ENCODE data around the gene SNX13.
"Not testable (repeated sequence)": the region's sequence is repeated elsewhere in the genome, so short reads cannot be mapped to it uniquely, and the experiment has no call there.

DNA sequence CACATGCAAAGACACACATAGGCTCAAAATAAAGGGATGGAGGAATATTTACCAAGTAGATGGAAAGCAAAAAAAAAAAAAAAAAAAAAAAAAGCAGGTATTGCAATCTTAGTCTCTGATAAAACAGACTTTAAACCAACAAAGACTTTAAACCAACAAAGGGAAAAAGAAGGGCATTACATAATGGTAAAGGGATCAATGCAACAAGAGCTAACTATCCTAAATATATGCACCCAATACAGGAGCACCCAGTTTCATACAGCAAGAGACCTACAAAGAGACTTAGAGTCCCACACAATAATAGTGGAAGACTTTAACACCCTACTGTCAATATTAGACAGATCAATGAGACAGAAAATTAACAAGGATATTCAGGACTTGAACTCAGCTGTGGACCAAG is 131.1 kb downstream of the SNX13 start:
- TF ChIP-seq EZH2phosphoT487 (IDR thresholded peaks at IDR 0.05; ENCODE audit: unreplicated experiment); CTCF (conservative IDR thresholded peaks at IDR 0.05; ENCODE audit: low read depth in 2 of 2); POLR2AphosphoS5 (IDR thresholded peaks at IDR 0.05; ENCODE audit: low read depth); REST (IDR thresholded peaks at IDR 0.05; ENCODE audit: unreplicated experiment); CREB1 (CRISPR knock-in tag; IDR thresholded peaks at IDR 0.05; ENCODE audit: low read depth); EZH2 (IDR thresholded peaks at IDR 0.05; ENCODE audit: low read depth, unreplicated experiment); STAT1 (IDR thresholded peaks at IDR 0.05; ENCODE audit: unreplicated experiment); JUNB (IDR thresholded peaks at IDR 0.05; ENCODE audit: unreplicated experiment); ETS1 (IDR thresholded peaks at IDR 0.05); NANOG (IDR thresholded peaks at IDR 0.05; ENCODE audit: borderline replicate concordance); ZNF331 (CRISPR knock-in tag; IDR thresholded peaks at IDR 0.05; ENCODE audit: low read depth); ZNF114 (CRISPR knock-in tag; IDR thresholded peaks at IDR 0.05); ZNF462 (CRISPR knock-in tag; IDR thresholded peaks at IDR 0.05): not testable (repeated sequence)

Measured in GM23338 (cell line).